ENCODE data around the gene CLEC2L. TPM values are rescaled to one million over a fixed set of nuclear protein-coding genes. Genes with fewer than 3 reads are reported as not detected.

Gene CLEC2L
- total RNA-seq, 1 donor from 2014 or later: 0.38 TPM

- H3K4me3 Mint-ChIP-seq: no peak overlapping the region
- H3K4me1 Mint-ChIP-seq: peaks cover 12% of the 10 kb centered on the region
- no peak for TF ChIP-seq CTCF (IDR thresholded peaks at IDR 0.05; ENCODE audit: unreplicated experiment)
- H3K27ac Mint-ChIP-seq: no peak overlapping the region
- H3K36me3 Mint-ChIP-seq: no peaks in the 10 kb centered on the region
- peaks cover 12% of the 10 kb centered on the region for H3K9me3 Mint-ChIP-seq
- peaks cover 8% of the 10 kb centered on the region for H3K27me3 Mint-ChIP-seq (ENCODE audit: low read depth)
- DNase-seq (ENCODE audit: low spot score in 2 of 2, unreplicated experiment in 2 of 2): no peak
Measured at GRCh38 chr7:139492293-139492692, 31.2 kb upstream of the CLEC2L start.

DNA sequence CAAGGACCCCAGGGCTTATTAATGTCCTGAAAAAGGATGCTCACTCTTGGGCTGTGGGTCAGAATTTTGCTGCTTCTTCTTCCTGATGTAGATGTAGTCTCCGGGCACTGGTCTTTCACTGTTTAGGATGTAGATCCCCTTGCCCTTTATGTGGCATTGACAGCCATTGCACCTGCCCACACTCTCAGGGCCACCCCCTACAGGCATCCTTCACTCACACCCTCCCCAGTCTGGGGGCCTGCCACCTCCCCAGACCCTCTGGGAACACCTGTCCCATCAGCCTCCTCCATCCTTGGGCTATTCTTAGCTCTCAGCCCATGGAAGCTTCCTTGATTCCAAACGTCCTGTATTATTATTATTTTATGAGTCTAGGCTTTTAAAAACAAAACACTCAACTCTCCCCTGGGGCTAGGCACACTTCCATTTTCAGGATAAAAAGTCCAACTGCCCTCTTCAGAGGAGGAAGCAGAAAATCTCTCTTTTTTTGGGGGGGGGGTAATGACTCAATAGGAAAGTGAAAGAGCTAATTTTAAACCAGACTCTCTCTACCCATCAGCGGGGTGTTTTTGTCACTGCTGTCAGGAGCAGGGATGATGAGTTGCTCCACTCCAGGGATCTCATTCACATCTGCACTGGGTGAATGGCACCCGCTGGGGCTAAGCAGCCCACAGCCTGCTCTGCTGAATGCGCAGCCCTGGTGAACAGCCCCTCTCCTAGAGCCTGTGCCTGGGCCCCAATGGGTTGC is 28.5 kb upstream of the CLEC2L start:
- no peak for DNase-seq (ENCODE audit: low spot score in 2 of 2, unreplicated experiment in 2 of 2)
- Mint-ChIP-seq H3K27me3 (ENCODE audit: low read depth) (peaks cover 23% of the 10 kb centered on the region), H3K27ac (no peak overlapping the region), H3K36me3 (no peaks in the 10 kb centered on the region), H3K4me3 (no peak overlapping the region), H3K9me3 (peaks cover 12% of the 10 kb centered on the region), H3K4me1 (peaks cover 2% of the 10 kb centered on the region)
- TF ChIP-seq CTCF (IDR thresholded peaks at IDR 0.05; ENCODE audit: unreplicated experiment): no peak

DNA sequence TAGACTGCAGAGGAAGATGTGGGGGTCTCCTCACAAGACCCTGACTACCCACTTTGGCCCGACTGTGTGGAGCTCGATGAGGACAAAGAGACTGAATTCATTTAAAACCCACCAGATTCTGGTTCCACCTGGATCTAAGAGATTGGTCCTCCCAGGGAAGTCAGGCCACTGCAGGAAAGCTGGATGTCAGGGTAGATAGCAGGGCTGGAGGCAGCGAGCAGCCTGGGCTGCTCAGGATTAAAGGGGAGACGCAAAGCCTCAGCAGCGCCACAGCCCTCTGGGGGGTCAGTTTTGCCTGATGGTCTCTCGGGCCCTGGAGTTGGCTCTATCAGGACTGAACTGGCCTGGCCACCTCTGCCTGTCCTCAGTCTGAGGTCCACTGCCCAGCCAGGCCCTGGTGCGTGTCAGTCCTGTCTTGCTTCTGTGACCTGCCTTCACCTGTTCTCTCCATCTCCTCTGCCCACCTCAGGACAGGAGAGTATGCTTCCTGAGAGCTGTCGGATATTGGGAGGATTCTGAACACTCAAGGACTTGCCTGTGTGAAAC is 27.8 kb upstream of the CLEC2L start:
- DNase-seq (ENCODE audit: low spot score in 2 of 2, unreplicated experiment in 2 of 2): no peak
- H3K27me3 Mint-ChIP-seq (ENCODE audit: low read depth): peaks cover 25% of the 10 kb centered on the region
- peaks cover 4% of the 10 kb centered on the region for H3K4me1 Mint-ChIP-seq
- H3K9me3 Mint-ChIP-seq: peaks cover 12% of the 10 kb centered on the region
- H3K36me3 Mint-ChIP-seq: no peaks in the 10 kb centered on the region
- TF ChIP-seq CTCF (IDR thresholded peaks at IDR 0.05; ENCODE audit: unreplicated experiment): no peak
- H3K4me3 Mint-ChIP-seq: no peak overlapping the region
- H3K27ac Mint-ChIP-seq: no peak overlapping the region

DNA sequence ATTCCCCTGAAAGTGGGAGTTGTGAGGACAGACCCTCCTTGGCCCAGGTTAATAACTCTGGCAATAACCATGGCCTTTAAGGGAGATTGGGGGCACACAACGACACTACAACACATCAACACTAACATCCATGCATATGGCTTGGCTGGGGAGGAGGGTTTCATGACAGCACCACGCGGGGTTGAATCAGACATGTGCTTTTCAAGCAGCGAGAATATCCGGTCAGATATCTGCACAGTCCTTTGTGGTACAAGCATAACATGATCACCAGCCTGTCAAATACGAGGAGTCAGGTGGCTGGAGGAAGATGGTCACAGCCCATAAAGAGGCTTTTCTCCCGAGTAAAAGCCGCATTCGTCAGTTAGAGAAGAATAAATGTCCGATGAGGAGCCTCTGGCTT is 27.0 kb upstream of the CLEC2L start:
- no peak overlapping the region for H3K4me3 Mint-ChIP-seq
- peaks cover 7% of the 10 kb centered on the region for H3K9me3 Mint-ChIP-seq
- no peak for TF ChIP-seq CTCF (IDR thresholded peaks at IDR 0.05; ENCODE audit: unreplicated experiment)
- no peak for DNase-seq (ENCODE audit: low spot score in 2 of 2, unreplicated experiment in 2 of 2)
- no peak overlapping the region for H3K27ac Mint-ChIP-seq
- H3K27me3 Mint-ChIP-seq (ENCODE audit: low read depth): peaks cover 25% of the 10 kb centered on the region
- H3K36me3 Mint-ChIP-seq: no peaks in the 10 kb centered on the region
- peaks cover 4% of the 10 kb centered on the region for H3K4me1 Mint-ChIP-seq

DNA sequence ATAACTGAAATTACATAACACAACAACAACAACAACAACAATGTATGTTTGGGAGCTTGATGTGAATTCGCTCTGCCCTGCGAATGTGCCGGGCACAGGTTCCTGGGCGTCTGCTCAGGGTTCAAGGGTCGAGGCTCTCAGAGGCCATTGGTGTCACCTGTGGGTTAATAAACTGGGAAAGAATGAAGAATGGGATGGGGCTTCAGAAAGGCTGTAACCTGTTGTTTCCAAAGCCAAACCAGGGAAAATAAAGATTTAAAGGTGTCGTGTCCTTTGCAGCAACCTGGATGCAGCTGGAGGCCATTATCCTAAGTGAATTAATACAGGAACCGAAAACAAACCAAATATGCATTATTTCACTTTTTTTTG is 22.7 kb upstream of the CLEC2L start:
- Mint-ChIP-seq H3K36me3 (no peaks in the 10 kb centered on the region), H3K9me3 (no peaks in the 10 kb centered on the region), H3K27me3 (ENCODE audit: low read depth) (peaks cover 23% of the 10 kb centered on the region), H3K4me1 (peaks cover 8% of the 10 kb centered on the region), H3K4me3 (peak overlapping the region; percentile 84), H3K27ac (no peak overlapping the region)
- DNase-seq (ENCODE audit: low spot score in 2 of 2, unreplicated experiment in 2 of 2): no peak
- no peak for TF ChIP-seq CTCF (IDR thresholded peaks at IDR 0.05; ENCODE audit: unreplicated experiment)

All from mesothelial cell of epicardium (in vitro differentiated cells).